ENCODE data around the gene CRELD2. TPM values are rescaled to one million over a fixed set of nuclear protein-coding genes. Genes with fewer than 3 reads are reported as not detected.

CRELD2 gene
- total and polyA plus RNA-seq, 2 of the 13 experiments (the other 11 are each of a cell fraction or from before 2014, with no cell fraction given): 17.2 to 44.7 TPM

DNA sequence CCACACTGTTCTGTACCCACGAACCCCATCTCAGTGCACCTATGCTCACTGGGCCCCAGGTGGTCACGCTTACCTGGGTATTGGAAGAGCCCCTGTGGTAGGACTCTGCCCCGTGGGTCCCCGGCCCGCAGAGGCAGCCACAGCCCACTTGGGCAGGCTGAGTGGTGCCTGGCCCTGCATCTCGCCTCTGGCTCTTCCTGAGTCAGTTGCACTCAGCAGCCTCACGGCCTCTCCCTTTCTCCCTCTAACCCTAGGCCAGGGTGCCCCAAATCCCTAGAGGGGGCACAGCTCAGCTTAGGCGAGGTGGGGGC is 9.7 kb downstream of the CRELD2 start:
- FAIRE-seq (no peak), DNase-seq (ENCODE audit: low spot score) (no peak), ATAC-seq (no peak)
- Histone ChIP-seq H3K79me2 (ENCODE audit: insufficient read depth, low read length) (no peaks in the 10 kb centered on the region), H3K36me3 (replicated peaks in 1 of 2; ENCODE audit: control insufficient read depth in 1 of 2, insufficient read depth in 2 of 2, low read length in 2 of 2) (no peaks in the 10 kb centered on the region; a peak in 1 of 5 replicates), H4K20me1 (ENCODE audit: insufficient read depth, low read length) (no peaks in the 10 kb centered on the region), H3K27me3 (ENCODE audit: control insufficient read depth in 1 of 2, insufficient read depth in 2 of 2, low read length in 2 of 2) (peaks cover 3 to 10% of the 10 kb centered on the region in 2 experiments; a peak in 4 of 5 replicates), H3K9ac (ENCODE audit: insufficient read depth, low read depth, low read length) (no peak overlapping the region), H2AFZ (ENCODE audit: low read length) (no peak overlapping the region), H3K4me2 (ENCODE audit: low read depth, low read length) (no peak overlapping the region), H3K4me3 (replicated peaks in 1 of 3; ENCODE audit: insufficient read depth in 1 of 3, low read depth in 2 of 3, low read length in 3 of 3) (no peak overlapping the region), H3K4me1 (ENCODE audit: insufficient read depth, low read length) (peaks cover 31% of the 10 kb centered on the region), H3K27ac (ENCODE audit: extremely low read length, insufficient read depth, low read length) (no peak overlapping the region), H3K9me3 (ENCODE audit: low read length) (no peaks in the 10 kb centered on the region)
- in situ Hi-C loops (cut with HindIII; ENCODE audit: extremely low pct_ligation_motif_present, low pct_unique_long_range_greater_than_20kb) (no loop called here), intact Hi-C loops (cut with micrococcal nuclease; ENCODE audit: unreplicated experiment) (no loop called here)
- 95% methylated on average over 7 of the region's 8 CpGs for WGBS (ENCODE audit: low lambda C conversion rate)
- CTCF ChIA-PET (ENCODE audit: low intra/inter-chr PET ratio, low total read pairs): no interaction called here
- POLR2A ChIA-PET: no interaction called here
- no TSS peak for BruUV-seq (replicated peaks)
- TF ChIP-seq ZNF7 (CRISPR knock-in tag; IDR thresholded peaks at IDR 0.05): no peak
- TF ChIP-seq ZFP90 (CRISPR knock-in tag; IDR thresholded peaks at IDR 0.05; ENCODE audit: borderline replicate concordance): no peak
- TF ChIP-seq ZNF17 (CRISPR knock-in tag; IDR thresholded peaks at IDR 0.05): no peak
- TF ChIP-seq ZNF609 (CRISPR knock-in tag; IDR thresholded peaks at IDR 0.05; ENCODE audit: borderline replicate concordance): no peak
- no peak for TF ChIP-seq ZNF530 (CRISPR knock-in tag; IDR thresholded peaks at IDR 0.05; ENCODE audit: low read depth)
- TF ChIP-seq ZNF589 (CRISPR knock-in tag; conservative IDR thresholded peaks at IDR 0.05): no peak
- no peak for TF ChIP-seq NAIF1 (CRISPR knock-in tag; IDR thresholded peaks at IDR 0.05; ENCODE audit: borderline replicate concordance)
- TF ChIP-seq, protein P1, sequence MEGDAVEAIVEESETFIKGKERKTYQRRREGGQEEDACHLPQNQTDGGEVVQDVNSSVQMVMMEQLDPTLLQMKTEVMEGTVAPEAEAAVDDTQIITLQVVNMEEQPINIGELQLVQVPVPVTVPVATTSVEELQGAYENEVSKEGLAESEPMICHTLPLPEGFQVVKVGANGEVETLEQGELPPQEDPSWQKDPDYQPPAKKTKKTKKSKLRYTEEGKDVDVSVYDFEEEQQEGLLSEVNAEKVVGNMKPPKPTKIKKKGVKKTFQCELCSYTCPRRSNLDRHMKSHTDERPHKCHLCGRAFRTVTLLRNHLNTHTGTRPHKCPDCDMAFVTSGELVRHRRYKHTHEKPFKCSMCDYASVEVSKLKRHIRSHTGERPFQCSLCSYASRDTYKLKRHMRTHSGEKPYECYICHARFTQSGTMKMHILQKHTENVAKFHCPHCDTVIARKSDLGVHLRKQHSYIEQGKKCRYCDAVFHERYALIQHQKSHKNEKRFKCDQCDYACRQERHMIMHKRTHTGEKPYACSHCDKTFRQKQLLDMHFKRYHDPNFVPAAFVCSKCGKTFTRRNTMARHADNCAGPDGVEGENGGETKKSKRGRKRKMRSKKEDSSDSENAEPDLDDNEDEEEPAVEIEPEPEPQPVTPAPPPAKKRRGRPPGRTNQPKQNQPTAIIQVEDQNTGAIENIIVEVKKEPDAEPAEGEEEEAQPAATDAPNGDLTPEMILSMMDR (CRISPR knock-in tag; IDR thresholded peaks at IDR 0.05): no peak
- no peak for TF ChIP-seq ZEB1 (IDR thresholded peaks at IDR 0.05; ENCODE audit: insufficient replicate concordance, low read depth)
- TF ChIP-seq ZNF598 (CRISPR knock-in tag; IDR thresholded peaks at IDR 0.05; ENCODE audit: borderline replicate concordance): no peak
- TF ChIP-seq GATAD2A (CRISPR knock-in tag; IDR thresholded peaks at IDR 0.05): no peak
- no peak for TF ChIP-seq ZFP82 (CRISPR knock-in tag; IDR thresholded peaks at IDR 0.05; ENCODE audit: borderline replicate concordance)
- TF ChIP-seq ZNF33A (CRISPR knock-in tag; IDR thresholded peaks at IDR 0.05; ENCODE audit: borderline replicate concordance): no peak
- TF ChIP-seq PATZ1 (CRISPR knock-in tag; IDR thresholded peaks at IDR 0.05): no peak
- no peak for TF ChIP-seq ZBTB49 (CRISPR knock-in tag; IDR thresholded peaks at IDR 0.05; ENCODE audit: borderline replicate concordance)

All from HepG2 (cell line).